HG03280 (cell line): ENCODE results near the gene TBC1D3I.
"Not testable (repeated sequence)": the region's sequence is repeated elsewhere in the genome, so short reads cannot be mapped to it uniquely, and the experiment has no call there.

Experiments
- ATAC-seq: cut with Tn5 transposase; IDR thresholded peaks from one replicate; pipeline ENCODE4 v1.9.1; 2021; ENCODE audit warnings: mild to moderate bottlenecking, moderate library complexity; ENCODE audit not compliant: unreplicated experiment

TBC1D3I gene

DNA sequence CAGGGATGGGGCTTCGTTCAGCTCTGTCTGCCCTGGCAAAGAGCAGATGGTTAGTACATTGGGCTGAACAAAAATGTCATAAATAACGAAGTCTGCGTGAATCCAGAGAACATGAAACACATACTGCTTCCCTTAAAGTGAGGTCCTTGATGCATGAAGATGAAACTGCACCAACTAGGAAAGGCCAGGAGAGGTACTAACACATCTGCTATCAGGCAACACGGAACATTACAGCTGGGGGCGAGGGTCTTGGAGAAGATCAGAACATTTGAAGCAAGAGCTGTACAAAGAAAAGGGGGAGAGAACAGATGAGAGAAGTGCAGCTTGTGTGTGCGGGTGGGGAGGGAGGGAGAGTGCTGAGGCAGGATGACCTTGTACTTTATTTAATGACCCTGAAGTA is 57.0 kb downstream of the TBC1D3I start:
- not testable (repeated sequence) for ATAC-seq

DNA sequence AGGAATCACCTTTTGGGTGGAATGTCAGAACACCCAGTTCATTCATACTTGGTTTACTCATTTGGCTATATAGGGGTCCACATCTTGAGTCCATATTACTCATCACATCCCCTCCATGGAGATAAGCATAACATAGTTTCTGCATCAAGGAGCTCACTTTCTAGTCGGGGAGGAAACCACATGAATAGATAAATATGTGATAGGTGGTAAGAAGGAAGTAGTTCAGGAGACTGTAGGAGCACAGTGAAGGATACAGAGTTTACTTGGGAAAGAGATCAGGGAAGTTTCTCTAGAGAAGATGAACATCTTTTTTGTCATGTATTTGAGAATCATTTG is 57.9 kb downstream of the TBC1D3I start:
- not testable (repeated sequence) for ATAC-seq

DNA sequence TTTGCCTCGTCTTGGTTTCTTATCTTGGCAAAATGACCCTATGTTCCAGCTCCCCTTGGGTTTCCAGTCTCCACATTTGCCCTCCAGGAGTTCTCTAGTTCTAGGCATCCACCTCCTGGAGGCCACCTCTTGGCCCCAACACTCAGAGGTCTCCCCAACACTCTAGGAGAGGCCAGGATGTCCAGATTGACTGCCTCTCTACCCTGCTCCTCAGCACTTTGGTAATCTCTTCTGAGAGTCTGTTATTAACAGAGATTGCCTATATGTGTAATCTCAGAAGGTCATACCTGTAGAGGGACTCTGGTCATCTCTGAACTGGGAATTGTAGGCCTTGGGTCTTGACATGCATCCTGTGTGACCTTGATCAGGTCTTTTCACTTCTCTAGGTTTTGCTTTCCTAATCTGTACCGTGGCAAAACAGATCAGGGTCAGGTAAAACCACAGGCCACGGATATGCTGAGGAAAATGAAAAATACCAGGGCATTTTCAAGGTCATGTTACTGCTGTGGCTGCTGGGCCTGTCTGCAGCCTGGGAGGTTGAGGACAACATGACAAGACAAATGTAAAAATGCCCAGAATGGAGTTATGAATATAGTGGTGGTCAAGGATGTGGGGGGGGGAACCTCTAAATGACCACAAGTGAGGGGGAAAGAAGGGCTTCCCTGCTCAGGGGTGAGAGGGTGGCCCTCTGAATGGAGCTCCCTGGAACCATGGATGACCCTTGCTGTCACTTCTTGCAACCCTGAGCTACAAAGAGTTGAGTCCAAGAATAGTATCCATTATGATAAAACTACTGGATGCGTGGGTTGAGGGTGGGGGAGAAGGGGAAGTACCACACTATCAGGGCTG is 58.5 kb downstream of the TBC1D3I start:
- ATAC-seq: peak; percentile 13

DNA sequence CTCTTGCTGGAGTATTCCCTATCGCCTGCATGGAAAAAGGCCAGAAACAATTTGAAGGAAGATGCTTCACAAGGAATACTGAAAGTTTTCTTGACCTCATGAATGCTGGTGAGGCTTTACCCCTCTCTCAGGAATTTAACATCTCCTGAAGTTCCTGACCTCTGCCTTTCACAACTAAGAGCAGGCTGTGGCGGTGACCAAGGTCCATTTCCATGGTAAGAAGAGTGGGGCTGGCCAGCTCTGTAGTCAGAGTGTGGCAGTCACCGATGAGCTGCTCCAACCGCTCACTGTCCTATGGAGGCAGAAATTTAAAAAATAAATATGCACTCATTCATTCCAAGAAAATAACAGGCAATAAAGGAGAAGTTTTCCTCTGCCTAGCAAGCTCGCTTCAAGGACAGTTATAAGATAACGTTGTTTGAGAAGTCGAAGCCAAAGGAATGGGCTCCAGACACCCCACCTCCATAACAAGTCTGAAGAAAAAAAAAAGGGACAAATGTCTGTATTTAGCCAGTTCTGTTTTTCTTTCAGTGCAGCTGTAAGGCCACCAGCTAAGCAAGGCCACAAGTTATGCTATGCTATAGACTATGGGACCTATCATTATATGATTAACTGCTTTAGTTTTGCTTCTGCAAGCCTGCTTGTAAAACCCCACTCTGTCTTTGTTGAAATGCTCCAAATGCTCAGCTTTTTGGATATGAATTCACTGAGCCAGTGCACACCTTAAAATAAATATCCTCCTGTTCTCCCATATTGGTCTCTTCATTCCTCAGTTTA is 59.5 kb downstream of the TBC1D3I start:
- ATAC-seq: no peak
